Ascending aorta (tissue), 2 donors: Measurements from ENCODE around the gene AGMO. TPM values are rescaled to one million over a fixed set of nuclear protein-coding genes. Genes with fewer than 3 reads are reported as not detected.

Source experiments
- DNase-seq, 2 donors: peaks; one replicate each; pipeline ENCODE4 v3.0.0-alpha.2; 2019; ENCODE audit warnings: low spot score in 2 of 2
- H3K27ac ChIP-seq, 2 donors: fragments of 200-600 bp; sonication (generic); one replicate each; pipeline ENCODE4 v1.5.1; 2016 to 2017; ENCODE audit warnings: mild to moderate bottlenecking in 1 of 2
- H3K27me3 ChIP-seq: fragments of 200-600 bp; sonication (generic); one replicate; pipeline ENCODE4 v1.5.1; 2017
- H3K36me3 ChIP-seq, 2 donors: fragments of 200-600 bp; sonication (generic); one replicate each; pipeline ENCODE4 v1.5.1; 2016
- H3K4me1 ChIP-seq, 2 donors: fragments of 200-600 bp; sonication (generic); one replicate each; pipeline ENCODE4 v1.5.1; 2016 to 2017; ENCODE audit warnings: mild to moderate bottlenecking in 1 of 2
- H3K4me3 ChIP-seq, 2 donors: fragments of 200-600 bp; sonication (generic); one replicate each; pipeline ENCODE4 v1.5.1; 2016 to 2017; ENCODE audit warnings: mild to moderate bottlenecking in 1 of 2
- H3K9me3 ChIP-seq, 2 donors: fragments of 200-600 bp; sonication (generic); one replicate each; pipeline ENCODE4 v1.5.1; 2016
- intact Hi-C: fragments of 100-400 bp; cut with DNase I; formaldehyde crosslinking; loops from one replicate; pipeline ENCODE4 v1.15.1; 2023
- total RNA-seq: library from RNA; depleted of rRNA; stranded (reverse); fragments of >200 nt; gene quantifications from one replicate; pipeline ENCODE4 v1.1.0, GENCODE V29; 2016
- TF ChIP-seq, protein P1 (sequence below), 3 experiments: fragments of 200-600 bp in 2 of 3; fragments of 450-650 bp in 1 of 3; sonication (generic) in 2 of 3; IDR thresholded peaks; one replicate each; pipeline ENCODE4 v1.5.1; 2016 to 2019; ENCODE audit warnings: antibody characterized with exemption in 3 of 3, mild to moderate bottlenecking in 1 of 3, moderate library complexity in 1 of 3

Gene AGMO
- total RNA-seq, 1 donor from 2014 or later = not detected

DNA sequence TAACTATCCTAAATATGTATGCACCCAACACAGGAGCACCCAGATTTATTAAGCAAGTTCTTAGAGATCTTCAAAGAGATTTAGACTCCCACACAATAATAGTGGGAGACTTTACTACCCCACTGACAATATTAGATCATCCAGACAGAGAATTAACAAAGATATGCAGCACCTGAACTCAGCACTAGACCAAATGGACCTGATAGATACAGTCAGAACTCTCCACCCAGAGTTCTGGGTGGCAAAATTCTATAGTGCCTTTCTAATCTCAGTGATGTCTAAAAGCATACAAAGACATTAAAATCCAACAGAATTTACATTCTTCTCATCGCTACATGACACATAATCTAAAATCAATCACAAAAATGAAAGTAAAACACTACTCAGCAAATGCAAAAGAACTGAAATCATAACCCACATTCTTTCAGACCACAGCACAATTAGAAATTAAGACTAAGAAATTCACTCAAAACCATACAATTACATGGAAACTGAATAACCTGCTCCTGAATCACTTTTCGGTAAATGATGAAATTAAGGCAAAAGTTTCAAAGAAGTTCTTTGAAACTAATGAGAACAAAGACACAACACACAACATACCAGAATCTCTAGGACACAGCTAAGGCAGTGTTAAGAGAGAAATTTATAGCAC is 183.2 kb downstream of the AGMO start:
- TF ChIP-seq, protein P1, sequence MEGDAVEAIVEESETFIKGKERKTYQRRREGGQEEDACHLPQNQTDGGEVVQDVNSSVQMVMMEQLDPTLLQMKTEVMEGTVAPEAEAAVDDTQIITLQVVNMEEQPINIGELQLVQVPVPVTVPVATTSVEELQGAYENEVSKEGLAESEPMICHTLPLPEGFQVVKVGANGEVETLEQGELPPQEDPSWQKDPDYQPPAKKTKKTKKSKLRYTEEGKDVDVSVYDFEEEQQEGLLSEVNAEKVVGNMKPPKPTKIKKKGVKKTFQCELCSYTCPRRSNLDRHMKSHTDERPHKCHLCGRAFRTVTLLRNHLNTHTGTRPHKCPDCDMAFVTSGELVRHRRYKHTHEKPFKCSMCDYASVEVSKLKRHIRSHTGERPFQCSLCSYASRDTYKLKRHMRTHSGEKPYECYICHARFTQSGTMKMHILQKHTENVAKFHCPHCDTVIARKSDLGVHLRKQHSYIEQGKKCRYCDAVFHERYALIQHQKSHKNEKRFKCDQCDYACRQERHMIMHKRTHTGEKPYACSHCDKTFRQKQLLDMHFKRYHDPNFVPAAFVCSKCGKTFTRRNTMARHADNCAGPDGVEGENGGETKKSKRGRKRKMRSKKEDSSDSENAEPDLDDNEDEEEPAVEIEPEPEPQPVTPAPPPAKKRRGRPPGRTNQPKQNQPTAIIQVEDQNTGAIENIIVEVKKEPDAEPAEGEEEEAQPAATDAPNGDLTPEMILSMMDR (IDR thresholded peaks at IDR 0.05) = no peak
- intact Hi-C loops = no loop called here
- Histone ChIP-seq H3K27ac (no peak overlapping the region), H3K4me1 (no peaks in the 10 kb centered on the region), H3K36me3 (no peaks in the 10 kb centered on the region), H3K27me3 (no peaks in the 10 kb centered on the region), H3K9me3 (no peaks in the 10 kb centered on the region), H3K4me3 (no peak overlapping the region)
- no peak for DNase-seq

DNA sequence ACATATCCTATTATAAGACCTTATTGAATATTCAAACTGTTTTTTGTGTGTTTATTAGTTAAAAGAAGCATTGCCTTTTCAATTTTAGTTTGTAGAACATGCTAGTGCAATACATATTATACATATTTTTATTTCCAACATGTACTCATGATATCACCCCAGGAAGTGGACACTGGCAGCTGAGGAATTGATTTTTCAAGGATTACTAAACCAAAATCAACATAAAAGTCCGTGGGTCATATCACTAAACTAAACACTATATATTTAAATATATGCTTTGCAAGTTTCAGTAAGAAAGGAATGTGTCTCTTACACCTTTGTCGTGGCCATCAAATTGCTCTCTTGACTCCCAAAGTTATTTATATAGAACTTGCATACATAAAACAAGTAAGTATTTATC is 185.2 kb downstream of the AGMO start:
- Histone ChIP-seq H3K27me3 (no peaks in the 10 kb centered on the region), H3K27ac (no peak overlapping the region), H3K4me1 (no peaks in the 10 kb centered on the region), H3K9me3 (no peaks in the 10 kb centered on the region), H3K4me3 (no peak overlapping the region), H3K36me3 (no peaks in the 10 kb centered on the region)
- DNase-seq = no peak
- TF ChIP-seq, protein P1 (IDR thresholded peaks at IDR 0.05) = no peak
- intact Hi-C loops = no loop called here

DNA sequence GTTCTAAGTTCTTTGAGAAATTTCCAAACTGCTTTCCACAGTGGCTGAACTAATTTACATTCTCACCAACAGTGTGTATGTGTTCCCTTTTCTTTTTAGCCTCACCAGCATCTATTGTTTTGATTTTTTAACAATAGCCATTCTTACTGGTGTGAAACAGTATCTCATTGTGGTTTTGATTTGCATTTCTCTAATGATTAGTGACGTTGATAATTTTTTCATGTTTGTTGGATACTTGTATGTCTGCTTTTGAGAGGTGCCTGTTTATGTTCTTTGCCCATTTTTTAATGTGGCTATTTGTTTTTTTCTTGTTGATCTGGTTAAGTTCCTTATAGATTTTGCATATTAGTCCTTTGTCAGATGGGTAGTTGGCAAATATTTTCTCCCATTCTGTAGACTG is 191.4 kb downstream of the AGMO start:
- Histone ChIP-seq H3K9me3 (no peaks in the 10 kb centered on the region), H3K4me1 (no peaks in the 10 kb centered on the region), H3K27ac (no peak overlapping the region), H3K27me3 (no peaks in the 10 kb centered on the region), H3K4me3 (no peak overlapping the region), H3K36me3 (no peaks in the 10 kb centered on the region)
- intact Hi-C loops = no loop called here
- TF ChIP-seq, protein P1 (IDR thresholded peaks at IDR 0.05) = no peak
- no peak for DNase-seq

DNA sequence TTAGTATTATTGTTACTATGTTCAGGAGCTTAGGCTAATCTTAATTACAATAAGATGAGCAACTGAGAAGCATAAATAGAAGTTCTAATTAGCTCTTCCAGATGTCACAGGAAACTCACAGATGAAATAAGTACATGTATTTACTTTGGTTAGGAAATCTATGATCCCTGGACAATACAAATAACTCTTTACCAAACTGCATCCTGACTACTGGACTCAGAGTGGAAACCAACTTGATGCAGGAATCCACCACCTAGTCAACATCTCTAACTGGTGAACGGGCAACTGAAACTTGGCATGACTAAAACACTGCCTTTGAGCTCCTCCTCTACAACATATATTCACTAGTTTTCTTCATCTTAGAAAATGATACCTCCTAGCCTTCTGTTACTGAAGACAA is 193.2 kb downstream of the AGMO start:
- TF ChIP-seq, protein P1 (IDR thresholded peaks at IDR 0.05) = no peak
- intact Hi-C loops = no loop called here

DNA sequence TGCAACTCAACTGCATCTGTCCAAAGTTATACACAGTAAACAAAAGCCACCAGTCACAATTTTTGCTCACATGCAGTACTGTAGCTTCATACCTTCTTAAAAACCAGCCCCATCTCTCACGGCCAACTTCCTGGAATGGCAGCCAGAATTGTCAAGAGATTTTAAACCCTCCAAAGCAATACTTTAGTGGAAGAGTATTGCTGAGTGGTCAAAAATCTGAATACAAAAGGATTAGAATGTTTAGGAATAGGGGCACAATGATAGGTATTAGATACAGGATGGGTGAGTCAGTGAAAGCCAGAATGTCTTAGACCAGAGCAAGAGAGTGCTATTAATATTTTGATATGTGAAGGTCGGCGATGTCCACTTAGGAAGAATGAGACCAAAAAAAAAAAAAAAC is 193.9 kb downstream of the AGMO start:
- no peak for DNase-seq
- Histone ChIP-seq H3K9me3 (no peaks in the 10 kb centered on the region), H3K4me1 (no peaks in the 10 kb centered on the region), H3K27me3 (no peaks in the 10 kb centered on the region), H3K27ac (no peak overlapping the region), H3K4me3 (no peak overlapping the region), H3K36me3 (no peaks in the 10 kb centered on the region)
- intact Hi-C loops = no loop called here
- TF ChIP-seq, protein P1 (IDR thresholded peaks at IDR 0.05) = no peak

More for the DNA sequence above, 193.2 kb downstream of the AGMO start:
- no peaks in the 10 kb centered on the region for H3K36me3 ChIP-seq
- no peaks in the 10 kb centered on the region for H3K27me3 ChIP-seq
- H3K4me1 ChIP-seq = no peaks in the 10 kb centered on the region
- H3K4me3 ChIP-seq = no peak overlapping the region
- H3K9me3 ChIP-seq = no peaks in the 10 kb centered on the region
- no peak for DNase-seq
- H3K27ac ChIP-seq = no peak overlapping the region

DNA sequence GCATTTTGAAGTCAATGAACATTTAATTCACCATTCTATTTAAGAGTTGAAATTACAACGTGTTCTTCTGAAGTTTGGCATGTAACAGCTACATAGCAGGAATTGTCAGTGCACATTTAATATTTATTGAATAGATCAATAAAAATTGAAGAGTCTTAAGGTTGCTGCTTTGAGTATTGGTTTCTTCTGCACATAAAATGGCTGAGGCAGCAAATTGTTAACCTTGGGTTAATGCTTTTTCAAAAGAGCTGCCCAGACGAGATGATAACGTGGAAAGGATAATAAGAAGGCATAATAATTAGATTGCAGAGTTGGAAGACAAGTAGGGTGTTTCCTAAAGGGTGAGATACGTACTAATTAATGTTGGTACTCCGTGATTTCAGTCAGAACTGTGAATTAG is 203.7 kb downstream of the AGMO start:
- intact Hi-C loops = no loop called here
- TF ChIP-seq, protein P1 (IDR thresholded peaks at IDR 0.05) = no peak
- H3K9me3 ChIP-seq = no peaks in the 10 kb centered on the region
- no peak for DNase-seq
- H3K36me3 ChIP-seq = no peaks in the 10 kb centered on the region
- H3K4me1 ChIP-seq = no peaks in the 10 kb centered on the region
- H3K27me3 ChIP-seq = no peaks in the 10 kb centered on the region
- no peak overlapping the region for H3K27ac ChIP-seq
- H3K4me3 ChIP-seq = no peak overlapping the region
